GM12878 (cell line): ENCODE data around the gene ATXN1. TPM values are rescaled to one million over a fixed set of nuclear protein-coding genes. Genes with fewer than 3 reads are reported as not detected.

Experiments
- ATAC-seq: fragments of 200-7000 bp; cut with Tn5 transposase; 3 replicates; pipeline ENCODE4 v1.9.1; 2020; ENCODE audit warnings: mild to moderate bottlenecking, moderate library complexity
- BruUV-seq: library from RNA; stranded (reverse); fragments of 400-500 nt; replicated peaks from 2 replicates; lab custom pipeline; 2021; lab: Mats Ljungman, UMichigan
- CTCF ChIA-PET: fragments of 300-600 bp; sonication (Branson Sonifier 250); formaldehyde crosslinking; extraction: SDS; loops from one replicate; lab custom pipeline; 2021; ENCODE audit warnings: inconsistent platforms; lab: Yijun Ruan, JAX
- POLR2A ChIA-PET: fragments of 350-600 bp; formaldehyde crosslinking; extraction: SDS; loops from one replicate; lab custom pipeline; 2021; ENCODE audit warnings: inconsistent platforms; lab: Charles Lee
- RAD21 ChIA-PET: fragments of 300-600 bp; sonication (Branson Sonifier 250); formaldehyde crosslinking; loops from one replicate; lab custom pipeline; 2023; ENCODE audit warnings: antibody characterized with exemption; ENCODE audit not compliant: unreplicated experiment; lab: Charles Lee
- SMC1A ChIA-PET: fragments of 300-600 bp; sonication (Branson Sonifier 250); formaldehyde crosslinking; loops from one replicate; lab custom pipeline; 2023; ENCODE audit not compliant: unreplicated experiment, uncharacterized antibody; lab: Charles Lee
- DNase-seq: peaks from one replicate; pipeline ENCODE4 v3.0.0-alpha.2; 2011; ENCODE audit warnings: low read depth, low spot score
- FAIRE-seq: peaks from 3 replicates; lab custom pipeline; 2011; peaks lifted over from hg19 to GRCh38; lab: Jason Lieb, UNC
- H2AFZ ChIP-seq: 2 replicates; pipeline ENCODE4 v1.6.0; 2011; ENCODE audit warnings: low read depth, low read length, control low read depth; ENCODE audit not compliant: control insufficient read depth
- H3K27ac ChIP-seq: 2 replicates; pipeline ENCODE4 v1.5.1; 2011; ENCODE audit warnings: control low read depth; ENCODE audit not compliant: control insufficient read depth, insufficient read depth
- H3K27me3 ChIP-seq, 2 experiments: replicated peaks in 1 of 2; 2 replicates each; pipeline versions ENCODE4 v1.6.0 to v1.6.1; 2011; ENCODE audit warnings: low read length in 1 of 2; ENCODE audit not compliant: control insufficient read depth in 2 of 2, insufficient read depth in 2 of 2
- H3K36me3 ChIP-seq, 2 experiments: 2 replicates each; pipeline ENCODE4 v1.5.1; 2011; ENCODE audit warnings: low read length in 1 of 2; ENCODE audit not compliant: control insufficient read depth in 2 of 2, insufficient read depth in 2 of 2
- H3K4me1 ChIP-seq: 2 replicates; pipeline ENCODE4 v1.6.1; 2011; ENCODE audit warnings: mild to moderate bottlenecking, low read length, moderate library complexity, mixed read lengths; ENCODE audit not compliant: control insufficient read depth, insufficient read depth
- H3K4me2 ChIP-seq: 2 replicates; pipeline ENCODE4 v1.6.0; 2011; ENCODE audit warnings: control low read depth; ENCODE audit not compliant: control insufficient read depth, insufficient read depth
- H3K4me3 ChIP-seq: fragments of 200-600 bp; sonication (generic); 2 replicates; pipeline ENCODE4 v1.5.1; 2016
- H3K79me2 ChIP-seq: 2 replicates; pipeline ENCODE4 v1.6.0; 2011; ENCODE audit warnings: low read length; ENCODE audit not compliant: control insufficient read depth, insufficient read depth
- H3K9ac ChIP-seq: 2 replicates; pipeline ENCODE4 v1.8.0; 2011; ENCODE audit warnings: low read length, control low read depth, mixed read lengths; ENCODE audit not compliant: control insufficient read depth, insufficient read depth
- H3K9me3 ChIP-seq: replicated peaks from 3 replicates; pipeline ENCODE4 v1.5.1; 2011; ENCODE audit warnings: mild to moderate bottlenecking, low read length; ENCODE audit not compliant: control insufficient read depth, insufficient read depth
- H4K20me1 ChIP-seq: 2 replicates; pipeline ENCODE4 v1.6.0; 2011; ENCODE audit not compliant: control insufficient read depth, insufficient read depth
- ASH2L ChIP-seq: fragments of 300-600, 200-600 bp; sonication (generic); IDR thresholded peaks from 2 replicates; pipeline ENCODE4 v1.6.1; 2017; ENCODE audit warnings: low read depth, mild to moderate bottlenecking, borderline replicate concordance
- CBX3 ChIP-seq: fragments of 200-600 bp; sonication (generic); IDR thresholded peaks from 2 replicates; pipeline ENCODE4 v1.6.1; 2016; ENCODE audit warnings: low read depth, borderline replicate concordance
- NR2F1 ChIP-seq: fragments of 450-650 bp; conservative IDR thresholded peaks from 2 replicates; pipeline ENCODE4 v1.6.1; 2017; ENCODE audit warnings: mild to moderate bottlenecking
- POLR2A ChIP-seq: IDR thresholded peaks from 2 replicates; pipeline ENCODE4 v1.6.1; 2011; ENCODE audit warnings: low read depth, mild to moderate bottlenecking, low read length
- SRF ChIP-seq, 2 experiments: IDR thresholded peaks; 2 replicates each; pipeline ENCODE4 v1.6.1; 2011; ENCODE audit warnings: low read depth in 2 of 2, low read length in 2 of 2, mild to moderate bottlenecking in 1 of 2, moderate library complexity in 1 of 2
- STAT3 ChIP-seq: IDR thresholded peaks from 2 replicates; pipeline ENCODE4 v1.6.1; 2011; ENCODE audit warnings: low read depth, low read length, improper control_type of control experiment
- TCF12 ChIP-seq: IDR thresholded peaks from 2 replicates; pipeline ENCODE4 v1.6.1; 2011; ENCODE audit warnings: low read depth, mild to moderate bottlenecking, low read length
- WGBS: methylation state at CpG from one replicate; pipeline ENCODE4 v1.1.6; 2016; ENCODE audit warnings: low lambda C conversion rate; ENCODE audit not compliant: insufficient replicate concordance, insufficient coverage; ENCODE audit errors: missing lambda C conversion rate; 5-methylcytosine and 5-hydroxymethylcytosine counted together
- in situ Hi-C: fragments of 300-500 bp; cut with MboI; formaldehyde crosslinking; loops from 9 replicates; pipeline ENCODE4 v1.14.3; 2018; ENCODE audit warnings: mixed read lengths
- intact Hi-C: fragments of 100-400 bp; cut with micrococcal nuclease; formaldehyde crosslinking; loops from one replicate; pipeline ENCODE4 v1.14.2; 2022; ENCODE audit not compliant: unreplicated experiment
- polyA plus RNA-seq, 11 experiments: library from polyadenylated mRNA; depleted of rRNA in 4 of 11; unstranded in 6 of 11; stranded (reverse) in 5 of 11; fragments of >200 nt; fragmentation: Nextera tagmentation in 4 of 11; fragmentation: Illumina TruSeq in 1 of 11; extraction: Ambion mirVana in 4 of 11; extraction: Trizol in 1 of 11; gene quantifications; 1 replicate in 1 of 11; 2 replicates in 10 of 11; pipeline versions ENCODE4 v1.2.1 to v1.2.3, GENCODE V29; 2011 to 2016; ENCODE audit warnings: inconsistent platforms in 2 of 11, missing spikeins in 2 of 11, low read depth in 1 of 11
- total RNA-seq, 4 experiments: library from RNA; depleted of rRNA in 3 of 4; stranded (reverse); fragments of >200 nt in 3 of 4; fragmentation: Illumina TruSeq in 1 of 4; extraction: Trizol in 1 of 4; gene quantifications; 2 replicates each; pipeline versions ENCODE4 v1.2.1 to v1.2.3, GENCODE V29; 2013 to 2021
- TF ChIP-seq, protein P1 (sequence below): fragments of 450-650 bp; IDR thresholded peaks from 2 replicates; pipeline ENCODE4 v1.6.1; 2016; ENCODE audit warnings: mild to moderate bottlenecking
- TF ChIP-seq, protein P2 (sequence below): fragments of 450-650 bp; IDR thresholded peaks from 2 replicates; pipeline ENCODE4 v1.6.1; 2014; ENCODE audit warnings: mild to moderate bottlenecking

Gene ATXN1
- total and polyA plus RNA-seq, 10 of the 15 experiments (the other 5 are each of a cell fraction or from before 2014, with no cell fraction given) = 12.2 to 51.2 (median 20.5) TPM

DNA sequence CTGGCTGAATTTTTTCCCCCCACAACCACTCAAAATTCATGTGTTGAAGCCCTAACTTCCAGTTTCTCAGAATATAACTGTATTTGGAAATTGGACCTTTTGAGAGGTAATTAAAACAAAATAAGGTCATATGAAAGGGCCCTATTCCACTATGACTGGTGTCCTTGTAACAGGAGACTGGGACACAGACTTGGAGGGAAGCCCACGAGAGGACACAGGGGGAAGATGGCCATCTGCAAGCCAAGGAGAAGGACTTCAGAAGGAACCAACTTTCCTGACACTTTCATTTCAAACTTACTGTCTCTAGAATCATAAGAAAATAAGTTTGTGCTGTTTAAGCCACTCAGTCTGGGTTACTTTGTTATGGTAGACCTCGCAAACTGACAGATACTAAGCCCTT is 134.6 kb downstream of the ATXN1 start (continued):
- TF ChIP-seq, protein P1, sequence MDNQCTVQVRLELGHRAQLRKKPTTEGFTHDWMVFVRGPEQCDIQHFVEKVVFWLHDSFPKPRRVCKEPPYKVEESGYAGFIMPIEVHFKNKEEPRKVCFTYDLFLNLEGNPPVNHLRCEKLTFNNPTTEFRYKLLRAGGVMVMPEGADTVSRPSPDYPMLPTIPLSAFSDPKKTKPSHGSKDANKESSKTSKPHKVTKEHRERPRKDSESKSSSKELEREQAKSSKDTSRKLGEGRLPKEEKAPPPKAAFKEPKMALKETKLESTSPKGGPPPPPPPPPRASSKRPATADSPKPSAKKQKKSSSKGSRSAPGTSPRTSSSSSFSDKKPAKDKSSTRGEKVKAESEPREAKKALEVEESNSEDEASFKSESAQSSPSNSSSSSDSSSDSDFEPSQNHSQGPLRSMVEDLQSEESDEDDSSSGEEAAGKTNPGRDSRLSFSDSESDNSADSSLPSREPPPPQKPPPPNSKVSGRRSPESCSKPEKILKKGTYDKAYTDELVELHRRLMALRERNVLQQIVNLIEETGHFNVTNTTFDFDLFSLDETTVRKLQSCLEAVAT = no peak
- TF ChIP-seq SRF (IDR thresholded peaks at IDR 0.05; ENCODE audit: low read depth in 2 of 2, low read length in 2 of 2) (no peak), TCF12 (no peak), ASH2L (no peak), NR2F1 (no peak), STAT3 (no peak), POLR2A (no peak), CBX3 (no peak)

DNA sequence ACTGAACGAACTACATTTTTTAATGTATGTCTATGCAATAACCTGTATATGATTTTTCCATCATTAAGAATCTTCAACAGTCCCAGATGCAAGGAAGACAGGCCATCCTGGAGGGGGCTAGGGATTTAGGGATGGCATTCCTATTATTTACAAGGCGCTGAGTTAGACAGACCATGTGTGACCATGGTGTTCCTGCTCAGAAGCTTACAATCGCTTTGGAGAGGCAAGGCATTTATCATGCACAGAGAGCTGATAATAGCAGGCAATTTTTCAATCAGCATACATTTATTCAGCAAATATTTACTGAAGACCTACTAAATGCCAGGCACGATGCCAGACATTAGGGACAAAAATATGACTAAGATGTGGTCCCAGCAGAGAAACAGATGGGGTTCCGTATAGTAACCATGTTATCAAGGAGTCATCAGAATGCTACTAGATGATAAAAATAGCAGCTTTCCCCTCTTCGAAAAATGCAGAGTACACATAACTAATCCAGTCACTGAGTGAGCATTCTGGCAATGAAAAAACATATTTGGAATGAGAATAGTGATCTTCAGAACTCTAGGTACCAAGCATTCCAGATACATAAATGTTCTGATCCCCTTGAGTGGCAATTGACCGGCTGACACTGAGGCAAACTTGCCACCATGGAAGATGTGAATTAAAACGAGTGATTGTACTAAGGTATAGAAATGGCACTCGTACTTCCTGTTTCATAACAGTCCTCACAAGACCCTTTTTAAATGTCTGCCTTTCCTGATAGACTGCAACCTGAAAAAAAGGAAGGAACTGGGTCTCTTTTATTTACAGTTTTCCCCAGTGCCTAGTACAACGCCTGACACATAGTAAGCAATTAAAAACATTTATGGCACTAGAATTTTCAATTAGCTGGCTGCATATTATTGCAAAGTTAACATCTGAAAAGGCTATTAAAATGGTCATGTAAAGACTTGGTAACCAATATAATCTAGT is 135.7 kb downstream of the ATXN1 start:
- intact Hi-C loops = no loop called here
- no TSS peak for BruUV-seq
- Histone ChIP-seq H3K36me3 (no peaks in the 10 kb centered on the region; a peak in 1 of 4 replicates), H3K27ac (no peak overlapping the region), H3K27me3 (no peaks in the 10 kb centered on the region), H3K9ac (no peak overlapping the region), H3K4me1 (peaks cover 11% of the 10 kb centered on the region), H3K4me2 (no peak overlapping the region), H3K4me3 (no peak overlapping the region), H3K9me3 (no peaks in the 10 kb centered on the region; the same call in none of the 3 replicates), H2AFZ (no peak overlapping the region), H3K79me2 (no peaks in the 10 kb centered on the region), H4K20me1 (no peaks in the 10 kb centered on the region)
- ChIA-PET CTCF (no interaction called here), POLR2A (interaction anchor here (0.5 to 0.6 kb wide), 2 partner anchors 13 to 32 kb away, joined by 3 to 7 read pairs; no protein-coding TSS in a partner anchor), RAD21 (interaction anchor here (1.3 kb wide), 1 partner anchor 25 kb away, joined by 3 read pairs; no protein-coding TSS in a partner anchor), SMC1A (interaction anchor here (0.6 to 0.8 kb wide), 2 partner anchors 12 to 110 kb away, joined by 3 read pairs; no protein-coding TSS in a partner anchor)
- no peak for ATAC-seq
- in situ Hi-C loops = no loop called here
- TF ChIP-seq SRF (IDR thresholded peaks at IDR 0.05; ENCODE audit: low read depth in 2 of 2, low read length in 2 of 2) = no peak
- TF ChIP-seq, protein P2, sequence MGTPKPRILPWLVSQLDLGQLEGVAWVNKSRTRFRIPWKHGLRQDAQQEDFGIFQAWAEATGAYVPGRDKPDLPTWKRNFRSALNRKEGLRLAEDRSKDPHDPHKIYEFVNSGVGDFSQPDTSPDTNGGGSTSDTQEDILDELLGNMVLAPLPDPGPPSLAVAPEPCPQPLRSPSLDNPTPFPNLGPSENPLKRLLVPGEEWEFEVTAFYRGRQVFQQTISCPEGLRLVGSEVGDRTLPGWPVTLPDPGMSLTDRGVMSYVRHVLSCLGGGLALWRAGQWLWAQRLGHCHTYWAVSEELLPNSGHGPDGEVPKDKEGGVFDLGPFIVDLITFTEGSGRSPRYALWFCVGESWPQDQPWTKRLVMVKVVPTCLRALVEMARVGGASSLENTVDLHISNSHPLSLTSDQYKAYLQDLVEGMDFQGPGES = no peak
- no peak for FAIRE-seq
- 62% methylated on average over 10 of the region's 10 CpGs for WGBS
- DNase-seq = no peak
